GM21381 (cell line): Measurements from ENCODE around the gene SPCS1.

ENCODE experiments used
- ATAC-seq: cut with Tn5 transposase; IDR thresholded peaks from one replicate; pipeline ENCODE4 v1.9.1; 2021; ENCODE audit warnings: mild to moderate bottlenecking, moderate library complexity; ENCODE audit not compliant: unreplicated experiment

The SPCS1 gene

GRCh38 chr3:52694528-52695189, 11.2 kb upstream of the SPCS1 start:
- no peak for ATAC-seq

DNA sequence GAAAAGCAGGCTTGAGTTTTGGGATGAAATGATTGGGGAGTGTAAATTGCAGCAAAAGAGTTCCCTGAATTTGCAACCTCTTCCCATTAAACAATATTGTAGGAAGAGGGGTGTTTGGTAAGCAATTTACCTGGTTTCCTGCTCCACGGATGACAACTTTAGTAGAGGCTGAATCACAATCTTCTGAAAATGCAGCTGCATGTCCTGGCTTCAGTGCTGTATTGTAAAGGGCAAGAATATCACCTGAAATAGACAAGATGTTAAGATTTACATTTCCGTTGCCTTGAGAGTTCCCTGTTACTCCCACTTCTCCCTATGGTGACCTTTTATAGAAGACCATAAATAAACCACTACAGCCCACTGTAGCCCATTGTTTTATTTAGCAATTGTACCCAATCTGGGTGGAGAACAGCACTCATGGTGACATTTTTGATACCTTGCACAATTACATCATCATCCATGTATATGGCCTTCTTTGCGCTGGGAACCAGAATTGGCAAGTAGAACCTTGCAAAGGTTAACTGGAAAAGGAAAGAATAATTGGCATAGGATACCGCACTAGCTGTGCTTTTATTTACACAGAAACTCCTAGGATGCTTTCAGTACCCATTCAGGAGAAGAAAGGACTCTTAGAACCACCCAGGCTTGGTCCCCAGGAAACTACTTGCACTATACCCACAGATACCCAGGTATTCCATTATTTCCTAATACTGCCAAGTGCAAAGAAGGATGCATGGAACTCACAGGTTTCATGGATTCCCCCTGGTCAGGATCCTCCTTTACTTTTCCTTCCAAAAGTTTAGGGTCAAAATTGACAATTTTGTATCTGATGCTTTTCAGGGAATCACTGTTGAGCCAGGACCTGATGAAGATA, 9.9 kb upstream of the SPCS1 start:
- ATAC-seq: no peak

GRCh38 chr3:52696830-52697631, 8.9 kb upstream of the SPCS1 start:
- no peak for ATAC-seq

DNA sequence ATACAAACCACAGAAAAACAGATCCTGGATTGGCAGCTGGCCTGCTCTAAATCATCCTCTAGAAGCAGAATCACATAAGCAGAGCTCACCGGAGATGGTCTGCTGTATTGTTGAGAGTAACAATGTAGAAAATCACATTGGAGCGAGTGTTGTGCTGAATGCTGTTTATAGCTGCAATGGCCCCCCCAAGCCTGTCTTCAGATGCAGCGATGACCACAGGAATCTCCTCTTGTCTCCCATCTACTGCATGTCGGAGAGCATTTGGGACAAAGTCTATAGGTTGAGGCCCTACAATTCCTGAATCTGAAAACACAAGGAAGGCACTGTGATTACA, 8.3 kb upstream of the SPCS1 start:
- no peak for ATAC-seq

DNA sequence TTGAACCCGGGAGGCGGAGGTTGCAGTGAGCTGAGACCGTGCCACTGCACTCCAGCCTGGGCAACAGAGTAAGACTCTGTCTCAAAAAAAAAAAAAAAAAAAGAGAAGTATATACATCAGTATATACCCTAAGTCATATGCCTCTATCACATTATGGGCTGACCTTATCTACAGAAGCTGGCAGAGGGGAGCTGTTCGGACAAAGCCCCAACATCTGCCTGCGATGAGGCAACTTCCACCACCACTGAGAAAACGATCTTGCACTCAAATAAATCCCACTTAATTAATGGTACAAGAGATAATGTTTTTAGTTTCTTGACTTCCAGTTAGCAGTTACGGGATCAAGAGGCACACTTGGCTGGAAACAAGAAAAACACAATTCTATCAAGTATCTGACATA, 2.6 kb upstream of the SPCS1 start:
- no peak for ATAC-seq

- no peak for ATAC-seq
Measured at GRCh38 chr3:52704611-52705437, 1.1 kb upstream of the SPCS1 start.

DNA sequence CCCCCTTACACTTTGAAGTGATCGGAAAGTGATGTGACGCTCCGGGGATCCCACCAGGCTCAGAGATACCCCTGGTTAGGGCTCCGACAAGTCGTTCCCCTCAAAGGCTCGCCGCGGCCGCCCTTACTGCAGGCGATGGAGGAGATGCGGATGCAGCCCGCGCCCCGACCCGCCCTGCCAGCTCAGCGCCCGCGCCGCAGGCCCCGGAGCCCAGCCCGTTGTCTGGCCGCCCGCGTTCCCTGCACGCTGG, 543 bp upstream of the SPCS1 start:
- no peak for ATAC-seq

- ATAC-seq: no peak
Measured at GRCh38 chr3:52707585-52707984, 1.7 kb downstream of the SPCS1 start.

- no peak for ATAC-seq
Measured at GRCh38 chr3:52710512-52710911, 4.6 kb downstream of the SPCS1 start.

DNA sequence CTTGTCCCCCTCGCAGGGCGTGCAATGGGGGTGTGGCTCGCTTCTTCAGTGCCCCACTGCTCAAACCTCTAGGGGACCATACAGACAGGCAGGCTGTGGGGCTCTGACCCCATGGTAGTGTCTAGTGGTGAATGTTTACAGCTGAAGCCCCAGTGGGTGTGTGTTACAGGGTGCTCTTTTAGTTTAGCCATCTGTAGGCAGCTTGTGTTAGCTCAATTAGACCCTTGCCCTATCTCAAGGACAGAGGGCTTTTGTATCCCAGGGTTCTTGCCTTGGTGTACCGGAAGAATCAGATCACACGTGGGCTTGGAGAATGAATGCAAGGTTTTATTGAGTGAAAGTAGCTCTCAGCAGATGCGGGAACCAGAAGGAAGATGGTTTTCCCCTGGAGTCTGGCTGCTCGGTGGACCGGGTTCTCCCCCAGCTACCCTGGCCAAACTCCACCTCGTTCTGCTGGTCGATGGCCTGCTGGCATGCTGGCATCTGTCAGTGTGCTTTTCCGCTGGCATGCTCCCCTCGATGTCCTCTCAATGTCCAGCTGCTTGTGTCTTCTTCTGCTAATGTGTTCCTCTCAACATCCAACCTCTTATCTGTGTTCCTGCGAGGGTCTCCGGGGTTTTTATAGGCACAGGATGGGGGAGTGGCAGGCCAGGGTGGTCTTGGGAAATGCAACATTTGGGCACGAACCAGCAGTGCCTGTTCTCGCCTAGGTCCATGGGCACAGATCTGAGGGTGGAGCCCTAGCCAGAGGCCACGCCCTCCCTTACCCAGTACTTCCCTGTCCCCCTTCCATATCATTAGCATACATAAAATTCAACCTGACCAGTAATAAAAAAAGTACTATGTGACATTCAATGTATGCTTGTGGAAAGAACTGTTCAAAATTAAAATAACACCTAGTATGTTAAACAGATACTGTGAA, 6.6 kb downstream of the SPCS1 start:
- ATAC-seq: no peak

- no peak for ATAC-seq
Measured at GRCh38 chr3:52714335-52715302, 8.7 kb downstream of the SPCS1 start.

GRCh38 chr3:52715714-52716305, 9.9 kb downstream of the SPCS1 start:
- ATAC-seq: no peak

DNA sequence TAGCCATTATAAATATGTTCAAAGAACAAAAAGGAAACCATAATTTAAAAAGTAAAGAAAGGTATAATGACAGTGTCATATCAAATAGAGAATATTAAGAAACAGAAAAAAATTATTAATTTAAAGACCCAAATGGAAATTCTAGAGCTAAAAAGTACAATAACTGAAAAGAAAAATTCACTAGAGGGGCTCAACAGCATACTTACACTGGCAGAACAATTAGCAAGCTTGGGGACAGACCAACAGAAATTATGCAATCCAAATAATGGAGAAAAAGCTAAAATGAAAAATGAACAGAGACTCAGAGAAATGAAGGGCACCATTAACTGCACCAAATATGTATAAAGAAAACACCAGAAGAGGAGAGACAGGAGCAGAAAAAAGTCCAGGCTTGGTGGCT, 13.7 kb downstream of the SPCS1 start:
- ATAC-seq: no peak

DNA sequence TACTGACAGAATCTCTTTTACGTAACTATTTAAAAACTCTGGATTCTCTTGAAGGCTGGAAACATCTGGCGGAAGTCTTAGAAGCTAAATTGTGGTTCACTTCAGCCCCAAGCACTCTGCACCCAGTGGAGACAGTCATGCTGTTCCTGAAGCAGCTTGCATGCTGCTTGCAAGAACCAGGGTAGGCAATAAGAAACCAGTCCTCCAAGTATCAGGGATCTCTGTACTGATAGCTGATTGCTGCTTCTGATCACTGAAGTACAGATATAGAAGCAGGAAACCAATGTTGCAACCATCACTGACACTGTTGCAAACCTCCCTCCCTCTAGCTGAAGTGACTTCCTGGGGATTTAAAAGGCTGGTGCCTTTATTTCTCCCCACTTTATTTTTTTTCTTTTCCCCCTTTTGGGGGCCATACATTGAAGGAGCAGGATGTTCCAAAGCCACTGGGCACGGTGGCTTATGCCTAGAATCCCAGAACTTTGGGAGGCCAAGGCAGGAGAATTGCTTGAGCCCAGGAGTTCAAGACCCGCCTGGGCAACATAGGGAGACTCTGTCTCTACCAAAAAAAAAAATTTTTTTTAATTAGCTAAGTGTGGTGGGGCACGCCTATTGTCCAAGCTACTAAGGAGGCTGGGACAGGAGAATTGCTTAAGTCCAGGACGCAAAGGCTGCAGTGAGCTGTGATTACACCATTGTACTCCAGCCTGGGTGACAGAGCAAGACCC, 15.3 kb downstream of the SPCS1 start:
- ATAC-seq: peak; percentile 57

GRCh38 chr3:52721730-52722008, 15.8 kb downstream of the SPCS1 start:
- ATAC-seq: no peak

- ATAC-seq: no peak
Measured at GRCh38 chr3:52722491-52722890, 16.6 kb downstream of the SPCS1 start.

- no peak for ATAC-seq
Measured at GRCh38 chr3:52723935-52724334, 18.0 kb downstream of the SPCS1 start.

DNA sequence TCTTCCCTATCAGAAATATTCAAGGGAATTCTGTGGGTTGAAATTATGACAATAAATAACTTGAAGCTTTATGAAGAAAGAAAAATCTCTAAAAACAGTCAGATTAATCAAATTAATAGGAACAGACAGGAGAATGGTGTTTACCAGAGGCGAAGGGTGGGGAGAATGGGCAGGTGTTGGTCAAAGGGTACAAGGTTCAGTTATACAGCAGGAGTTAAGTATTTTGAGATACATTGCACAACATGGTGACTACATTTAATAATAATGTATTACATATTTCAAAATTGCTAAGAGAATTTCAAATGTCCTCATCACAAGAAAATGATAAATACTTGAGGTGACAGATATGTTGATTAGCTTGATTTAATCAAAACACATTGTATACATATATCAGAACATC, 18.6 kb downstream of the SPCS1 start:
- ATAC-seq: no peak
